Neural cell (in vitro differentiated cells): ENCODE measurements around the gene GH1.

Source experiments
- CTCF ChIP-seq: fragments of 450-650 bp; IDR thresholded peaks from 2 replicates; pipeline ENCODE4 v1.5.1; 2014; ENCODE audit warnings: antibody characterized with exemption, mild to moderate bottlenecking, moderate library complexity; ENCODE audit not compliant: poor library complexity, severe bottlenecking
- EP300 ChIP-seq: fragments of 450-650 bp; conservative IDR thresholded peaks from 2 replicates; pipeline ENCODE4 v1.6.1; 2014; ENCODE audit warnings: antibody characterized with exemption, mild to moderate bottlenecking, moderate library complexity; ENCODE audit not compliant: poor library complexity, severe bottlenecking
- EZH2 ChIP-seq: fragments of 200-600, 300-800 bp; shearing (Covaris generic), sonication (generic); IDR thresholded peaks from 2 replicates; pipeline ENCODE4 v1.6.1; 2014; ENCODE audit warnings: antibody characterized with exemption, low read length, borderline replicate concordance, mild to moderate bottlenecking; ENCODE audit not compliant: insufficient read depth, poor library complexity, severe bottlenecking
- RAD21 ChIP-seq: fragments of 450-650 bp; conservative IDR thresholded peaks from 2 replicates; pipeline ENCODE4 v1.6.1; 2014; ENCODE audit warnings: antibody characterized with exemption, mild to moderate bottlenecking, moderate library complexity
- REST ChIP-seq: IDR thresholded peaks from 2 replicates; pipeline ENCODE4 v1.6.1; 2012; ENCODE audit warnings: borderline replicate concordance
- SMC3 ChIP-seq: fragments of 450-650 bp; conservative IDR thresholded peaks from 2 replicates; pipeline ENCODE4 v1.6.1; 2014; ENCODE audit warnings: antibody characterized with exemption, mild to moderate bottlenecking, moderate library complexity; ENCODE audit not compliant: poor library complexity
- TAF1 ChIP-seq: IDR thresholded peaks from 2 replicates; pipeline ENCODE4 v1.6.1; 2012; ENCODE audit warnings: low read depth

GRCh38 chr17:63960430-63960829 is 41.8 kb upstream of the GH1 start:
- TF ChIP-seq CTCF = no peak
- TF ChIP-seq EZH2 = no peak
- no peak for TF ChIP-seq REST
- TF ChIP-seq EP300 = no peak
- no peak for TF ChIP-seq SMC3
- no peak for TF ChIP-seq RAD21
- no peak for TF ChIP-seq TAF1
